Myocyte (in vitro differentiated cells): ENCODE results near the gene SORBS1. TPM values are rescaled to one million over a fixed set of nuclear protein-coding genes. Genes with fewer than 3 reads are reported as not detected.

Experiments
- DNase-seq: peaks from one replicate; pipeline ENCODE4 v3.0.0-alpha.2; 2012; ENCODE audit warnings: low read depth
- total RNA-seq: library from RNA; depleted of rRNA; stranded (reverse); fragments of >200 nt; gene quantifications from 2 replicates; pipeline ENCODE4 v1.2.3, GENCODE V29; 2014

Gene SORBS1
- total RNA-seq, 1 donor from 2014 or later, result 112 TPM

DNA sequence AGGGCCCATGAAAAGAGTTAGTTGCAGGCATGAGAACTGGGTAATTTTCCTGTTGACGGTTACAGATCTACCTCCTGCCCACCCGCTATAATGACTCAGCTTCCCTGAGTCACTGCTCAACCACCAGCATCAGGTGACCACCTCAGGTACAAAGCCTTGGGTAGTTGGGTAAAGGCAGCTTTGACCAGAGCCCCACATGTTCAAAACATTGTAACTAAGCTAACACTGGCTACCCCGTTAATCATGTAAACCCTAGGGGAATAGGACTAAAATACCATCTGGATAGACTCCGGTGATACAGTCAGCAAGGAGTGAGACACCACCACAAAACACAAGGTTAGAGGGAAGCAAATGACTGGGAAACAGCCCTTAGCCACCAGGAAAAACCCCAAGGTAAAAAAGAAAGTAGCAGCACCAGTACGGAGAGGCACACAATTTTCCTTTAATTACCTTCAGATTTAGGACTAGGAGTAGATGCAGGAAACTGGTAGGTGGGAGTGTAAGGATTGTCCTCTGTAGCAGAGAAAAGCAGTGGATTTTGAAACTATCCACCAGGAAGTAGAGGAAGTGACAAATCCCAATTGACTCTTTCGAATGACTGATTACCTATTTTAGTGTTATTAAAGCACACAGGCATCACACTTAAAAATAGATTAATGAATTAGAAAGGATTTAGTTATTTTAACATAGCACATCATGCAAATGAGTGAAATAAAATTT is 166.8 kb downstream of the SORBS1 start:
- DNase-seq, result no peak

DNA sequence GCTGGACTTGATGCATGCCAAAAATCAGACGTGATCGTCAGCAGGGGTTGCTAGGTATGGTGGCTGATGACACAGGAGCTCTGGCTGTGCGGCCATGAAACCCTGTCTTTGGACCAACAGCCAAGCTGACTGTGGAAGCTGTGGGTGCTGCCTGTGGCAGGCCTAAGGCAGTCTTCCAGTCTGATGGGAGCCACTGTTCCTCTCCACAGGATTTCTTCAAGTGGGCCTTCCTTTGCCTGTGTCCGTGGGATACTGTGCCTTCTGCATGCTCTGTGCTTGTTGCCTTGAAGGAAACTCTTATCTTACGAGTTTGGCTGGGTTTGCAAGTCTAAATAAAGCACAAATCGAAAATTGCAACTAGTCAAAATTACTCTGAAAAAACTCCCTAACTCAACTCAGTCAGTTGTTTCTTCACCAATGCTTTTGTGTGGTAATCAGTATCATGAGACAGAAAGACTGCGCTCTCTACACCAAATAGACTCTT is 168.4 kb downstream of the SORBS1 start:
- DNase-seq, result no peak

DNA sequence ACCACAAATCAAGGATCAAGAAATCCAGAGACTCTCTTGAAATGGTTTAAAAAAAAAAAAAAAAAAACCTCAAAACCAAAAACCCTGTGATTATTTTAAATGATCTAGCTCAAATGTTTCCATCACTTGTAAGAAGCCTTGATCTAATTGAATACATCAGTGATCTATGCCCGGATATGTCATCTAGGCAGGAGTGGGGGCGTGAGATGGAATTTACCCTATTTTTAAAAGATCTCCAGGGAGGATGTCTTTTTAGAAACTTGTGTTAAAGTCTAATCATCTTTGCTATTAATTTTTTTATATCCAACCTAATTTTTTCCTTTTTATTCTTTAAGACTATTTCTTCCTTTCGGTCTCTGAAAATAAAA is 169.0 kb downstream of the SORBS1 start:
- DNase-seq, result no peak

DNA sequence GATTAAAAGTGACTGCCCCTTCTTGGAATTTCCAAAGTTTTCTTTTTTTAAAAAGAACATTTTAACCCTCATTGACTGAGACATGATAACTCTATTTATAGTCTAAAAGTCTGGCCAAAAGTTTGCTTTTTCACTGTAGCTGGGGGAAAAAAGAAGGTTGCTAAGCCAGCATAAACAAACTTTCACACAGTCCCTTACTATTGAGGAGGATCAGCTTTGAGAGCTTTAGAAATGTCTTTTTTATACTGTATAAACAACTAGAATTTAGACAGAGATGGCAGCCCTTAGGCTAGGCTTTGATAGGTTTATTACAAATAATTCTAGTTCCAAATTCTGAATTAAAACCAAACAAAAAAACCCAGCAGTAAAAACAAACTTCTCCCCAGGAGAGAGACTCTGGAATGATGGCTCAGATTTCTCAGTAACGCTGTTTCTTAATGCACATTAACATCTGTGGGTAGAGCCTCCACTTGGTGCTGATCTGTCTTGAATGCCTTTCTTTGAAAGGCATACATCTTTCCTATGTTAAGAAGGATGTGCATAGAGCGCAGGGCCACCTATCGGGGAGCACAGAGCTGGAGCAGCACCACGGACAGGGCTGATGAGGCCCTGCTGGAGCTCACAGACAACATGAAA is 169.5 kb downstream of the SORBS1 start:
- DNase-seq, result peak; percentile 35

DNA sequence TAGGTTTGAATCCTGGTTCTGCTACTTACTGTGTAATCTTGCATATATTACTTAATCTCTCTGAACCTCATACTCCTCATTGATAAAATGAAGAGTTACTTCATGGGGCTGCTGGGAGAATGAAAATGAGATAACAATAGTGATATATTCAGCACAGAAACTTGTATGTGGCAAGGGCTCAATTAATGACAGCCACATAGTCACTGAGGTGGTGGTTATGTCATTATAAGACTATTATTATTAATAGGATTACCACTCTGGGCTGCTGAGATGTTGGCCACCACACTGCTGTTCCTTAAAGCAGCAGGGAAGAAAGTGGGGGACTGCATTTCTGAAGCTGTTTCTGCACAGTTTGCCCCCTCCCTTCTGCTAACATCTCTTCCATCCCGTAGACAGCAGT is 170.0 kb downstream of the SORBS1 start:
- no peak for DNase-seq

DNA sequence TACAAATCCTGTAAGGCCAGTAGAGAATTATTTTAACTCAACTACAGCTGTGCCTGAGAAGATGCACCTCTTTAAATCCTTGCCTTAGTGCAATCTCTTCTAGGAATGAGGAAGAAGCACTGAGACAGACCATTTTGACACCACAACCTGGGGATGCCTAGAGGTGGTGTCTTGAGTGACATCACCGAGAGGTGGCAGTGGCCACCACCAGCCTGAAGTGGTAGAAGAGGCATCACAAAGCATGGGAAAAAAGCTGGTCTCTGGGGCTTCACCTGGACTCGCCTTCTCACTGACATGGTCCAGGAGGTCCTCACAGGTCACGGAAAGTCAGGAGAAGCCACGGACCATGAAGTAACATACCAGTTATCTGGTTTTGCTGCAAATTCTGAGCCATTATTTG is 171.2 kb downstream of the SORBS1 start:
- DNase-seq, result no peak

DNA sequence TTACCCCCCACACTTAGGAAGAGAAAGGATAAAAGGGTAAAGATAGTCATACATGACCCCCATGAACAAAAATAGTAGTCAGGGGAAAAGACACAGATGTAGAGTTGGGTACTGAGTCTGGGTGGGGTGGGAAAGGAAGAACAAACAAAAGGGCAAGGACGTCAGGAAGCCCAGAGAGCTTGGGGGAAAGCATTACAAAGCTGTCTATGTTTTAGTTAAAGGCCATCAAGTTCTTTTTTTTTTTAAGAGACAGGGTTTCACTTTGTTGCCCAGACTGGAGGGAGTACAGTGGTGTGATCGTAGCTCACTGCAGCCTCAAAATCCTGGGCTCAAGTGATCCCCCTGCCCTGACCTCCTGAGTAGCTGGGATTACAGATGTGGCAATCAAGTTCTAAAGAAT is 172.0 kb downstream of the SORBS1 start:
- DNase-seq, result no peak

DNA sequence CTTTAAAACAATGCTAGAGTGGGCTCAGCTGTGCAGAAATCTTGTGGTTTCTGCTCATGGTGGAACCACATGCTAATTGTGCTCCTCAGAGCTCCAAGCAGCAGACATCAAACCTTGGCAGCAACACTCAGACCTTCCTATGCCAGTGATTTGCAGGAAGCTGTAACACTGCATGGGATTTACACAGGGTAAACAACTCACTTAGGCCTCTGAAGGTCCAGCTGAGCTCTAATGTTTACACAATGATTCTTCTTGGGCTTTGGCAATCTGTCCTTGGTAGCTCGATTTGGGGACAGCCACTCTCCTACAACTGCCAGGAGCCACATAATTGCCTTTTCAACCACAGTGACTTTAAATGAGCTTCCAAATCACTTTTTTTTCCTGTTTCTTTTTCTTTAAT is 172.6 kb downstream of the SORBS1 start:
- DNase-seq, result no peak

DNA sequence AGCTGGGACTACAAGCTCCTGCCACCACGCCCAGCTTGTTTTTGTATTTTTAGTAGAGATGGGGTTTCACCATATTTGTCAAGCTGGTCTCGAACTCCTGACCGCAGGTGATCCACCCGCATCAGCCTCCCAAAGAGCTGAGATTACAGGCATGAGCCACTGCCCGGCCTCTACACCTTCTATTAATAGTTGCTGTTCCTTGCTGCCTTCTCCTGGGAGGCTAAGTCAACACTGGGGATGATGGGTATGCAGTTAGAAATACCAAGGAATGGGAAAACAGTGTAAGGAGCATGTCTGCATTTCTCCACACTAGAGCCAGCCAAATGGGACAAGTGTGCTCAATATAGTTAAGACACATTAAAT is 173.1 kb downstream of the SORBS1 start:
- no peak for DNase-seq

DNA sequence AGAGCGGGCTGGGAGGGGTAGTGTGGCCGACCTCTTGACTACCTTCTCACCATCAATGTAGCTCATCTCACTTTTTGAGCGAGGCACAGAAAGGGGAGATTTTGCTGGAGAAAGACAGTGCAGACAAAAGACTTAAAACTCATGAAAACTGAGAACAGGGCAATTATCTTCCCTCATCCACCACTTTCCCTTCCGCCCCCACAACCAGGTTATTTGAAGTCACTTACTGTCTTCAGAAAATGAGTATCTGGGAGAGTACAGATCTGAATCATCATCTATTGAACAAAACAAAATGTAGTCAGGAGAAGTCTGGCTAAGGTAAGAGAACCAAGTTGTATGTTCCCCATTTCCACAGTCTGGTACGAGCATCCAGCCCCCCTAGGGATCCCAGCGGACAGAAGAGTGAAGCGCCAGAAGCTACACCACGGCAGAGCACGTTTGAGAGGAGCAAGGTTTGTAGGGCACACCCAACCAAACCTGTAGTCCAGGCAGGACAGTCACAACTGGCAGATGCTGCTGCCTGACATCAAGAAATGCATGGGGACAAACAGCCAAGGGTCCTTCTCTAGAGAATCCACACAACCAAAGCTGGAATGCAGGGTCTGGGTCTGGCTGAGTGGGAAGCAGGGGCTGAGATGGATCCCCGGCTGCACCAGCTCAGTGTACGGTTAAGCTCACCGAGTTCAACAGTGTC is 177.0 kb downstream of the SORBS1 start:
- no peak for DNase-seq

DNA sequence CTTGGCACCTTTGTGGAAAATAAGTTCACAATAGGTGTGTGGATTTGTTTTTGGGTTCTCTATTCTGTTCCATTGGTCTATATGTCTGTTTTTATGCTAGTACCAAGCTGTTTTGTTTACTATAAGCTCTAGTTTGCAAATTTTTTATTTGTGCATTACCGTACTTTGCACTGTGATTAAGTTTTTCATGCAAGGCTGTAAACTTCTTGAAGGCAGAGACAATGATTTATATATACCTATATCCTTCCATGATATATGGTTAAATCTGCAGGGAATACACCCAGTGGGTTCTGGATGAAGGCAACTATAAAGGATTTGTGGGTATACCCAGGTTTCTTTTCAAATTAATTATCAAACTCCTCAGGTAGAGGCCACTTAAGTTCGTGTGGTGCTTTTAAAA is 178.6 kb downstream of the SORBS1 start:
- no peak for DNase-seq

DNA sequence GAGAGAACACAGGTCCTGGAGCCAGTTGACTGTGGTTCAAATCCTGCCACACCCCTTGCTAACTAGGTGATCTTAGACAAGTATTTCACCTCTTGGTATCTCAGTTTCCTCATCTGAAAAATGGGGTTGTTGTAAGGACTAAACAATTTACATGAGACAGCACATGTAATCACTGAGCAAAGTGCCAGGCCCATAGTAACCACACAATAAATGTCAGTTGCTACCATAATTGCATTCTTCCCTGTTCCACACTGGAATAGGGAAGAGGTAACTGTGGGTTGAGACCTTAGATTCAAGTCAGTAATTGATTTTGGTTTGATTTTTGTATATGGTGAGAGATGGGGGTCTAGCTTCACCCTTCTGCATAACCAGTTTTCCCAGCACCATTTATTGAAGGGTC is 179.0 kb downstream of the SORBS1 start:
- DNase-seq, result no peak

DNA sequence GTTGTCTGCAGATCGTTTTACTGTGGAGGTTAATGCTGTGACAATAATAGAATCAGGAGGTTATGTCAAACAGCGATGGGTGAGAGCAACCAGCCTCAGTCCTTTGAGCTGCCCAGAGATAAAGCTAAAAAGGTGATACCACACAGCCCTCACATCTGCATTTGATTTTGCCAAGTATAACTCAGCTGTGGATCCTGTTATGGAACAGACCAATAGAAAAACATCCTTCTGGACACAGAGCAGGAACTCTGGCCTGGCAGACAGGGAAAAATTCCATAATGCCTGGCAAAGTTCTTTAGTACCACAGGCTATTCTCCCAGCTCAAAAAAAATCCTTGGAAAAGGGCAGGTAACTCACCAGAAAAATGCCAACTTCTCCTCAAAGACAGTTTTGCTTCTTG is 183.2 kb downstream of the SORBS1 start:
- DNase-seq, result no peak

DNA sequence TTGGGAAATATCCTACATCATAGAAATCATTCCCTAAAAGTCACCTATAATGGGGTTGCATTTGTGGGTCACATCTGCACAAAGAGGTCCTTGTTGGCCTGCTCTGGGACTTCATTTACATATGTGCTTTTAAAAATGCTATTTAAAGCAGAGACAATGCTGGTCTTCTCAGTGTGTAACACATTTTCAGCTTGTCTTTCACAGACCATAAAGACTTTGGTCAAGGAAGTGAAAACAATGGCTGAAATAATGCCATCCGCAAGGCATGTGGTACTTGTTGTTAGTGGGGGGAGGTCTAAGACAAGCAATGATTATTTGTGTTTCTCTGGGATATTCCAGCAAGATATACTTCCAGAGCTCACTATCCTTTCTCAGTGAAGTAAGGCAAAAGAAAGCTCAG is 185.8 kb downstream of the SORBS1 start:
- DNase-seq, result no peak

DNA sequence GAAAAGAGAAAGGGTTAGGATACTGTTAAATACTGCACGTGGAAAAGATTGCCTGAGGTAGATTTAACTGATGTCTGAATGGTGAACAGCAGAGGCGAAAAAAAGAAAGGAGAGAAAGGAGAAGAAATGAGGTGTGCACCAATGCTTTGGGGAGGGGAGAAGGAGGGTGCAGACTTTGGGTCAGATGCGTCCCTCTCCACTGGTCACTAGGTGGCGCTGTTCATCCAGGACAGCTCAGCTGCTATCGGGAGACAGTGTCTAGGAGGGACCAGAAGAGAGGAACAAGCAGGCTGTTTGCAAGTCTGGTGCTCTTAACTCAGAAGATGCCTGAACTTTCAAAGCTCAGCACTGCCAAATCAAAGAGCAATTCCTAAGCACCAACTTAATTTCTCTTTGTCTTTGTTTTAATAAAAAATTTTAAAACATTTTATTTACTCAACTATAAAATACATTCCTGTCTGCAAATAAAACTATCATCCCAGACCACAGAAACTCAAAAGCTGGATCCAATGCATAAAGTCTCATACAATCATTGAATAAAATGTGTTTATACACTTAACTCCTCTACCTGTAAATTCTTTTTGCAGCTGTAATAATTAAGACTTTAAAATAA is 186.5 kb downstream of the SORBS1 start:
- peak; percentile 62 for DNase-seq

DNA sequence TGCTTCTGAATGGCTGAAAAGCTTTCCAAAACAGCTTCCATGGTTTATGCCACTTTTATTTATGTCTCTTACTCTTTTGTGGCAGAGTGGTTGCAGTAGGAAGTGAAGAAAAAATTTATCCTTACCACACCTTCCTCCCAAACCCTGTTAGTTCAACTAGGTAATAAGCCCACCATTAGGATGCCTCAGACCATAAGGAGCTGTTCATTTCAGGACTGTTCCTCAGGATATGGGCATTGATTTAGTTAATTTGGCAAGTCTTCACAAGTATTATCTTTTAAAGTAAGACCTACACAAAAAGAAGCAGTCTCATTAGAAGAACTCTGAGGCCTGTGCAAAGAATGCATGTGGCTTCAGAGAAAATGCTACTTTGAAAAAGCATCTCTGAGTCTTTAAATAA is 187.5 kb downstream of the SORBS1 start:
- no peak for DNase-seq

DNA sequence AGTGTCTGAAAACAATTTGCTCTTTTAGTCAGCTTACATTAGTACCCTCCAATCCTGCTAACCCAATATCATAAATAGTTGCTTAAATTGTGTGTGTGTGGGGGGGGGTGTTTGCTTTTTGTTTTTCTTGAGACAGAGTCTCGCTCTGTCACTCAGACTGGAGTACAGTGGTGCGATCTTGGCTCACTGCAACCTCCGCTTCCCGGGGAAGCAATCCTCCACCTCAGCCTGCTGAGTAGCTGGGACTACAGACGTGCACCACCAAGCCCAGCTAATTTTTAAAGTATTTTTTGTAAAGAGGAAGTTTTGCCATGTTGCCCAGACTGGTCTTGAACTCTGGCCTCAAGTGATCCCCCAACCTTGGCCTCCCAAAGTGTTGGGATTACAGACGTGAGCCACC is 196.8 kb downstream of the SORBS1 start:
- no peak for DNase-seq

DNA sequence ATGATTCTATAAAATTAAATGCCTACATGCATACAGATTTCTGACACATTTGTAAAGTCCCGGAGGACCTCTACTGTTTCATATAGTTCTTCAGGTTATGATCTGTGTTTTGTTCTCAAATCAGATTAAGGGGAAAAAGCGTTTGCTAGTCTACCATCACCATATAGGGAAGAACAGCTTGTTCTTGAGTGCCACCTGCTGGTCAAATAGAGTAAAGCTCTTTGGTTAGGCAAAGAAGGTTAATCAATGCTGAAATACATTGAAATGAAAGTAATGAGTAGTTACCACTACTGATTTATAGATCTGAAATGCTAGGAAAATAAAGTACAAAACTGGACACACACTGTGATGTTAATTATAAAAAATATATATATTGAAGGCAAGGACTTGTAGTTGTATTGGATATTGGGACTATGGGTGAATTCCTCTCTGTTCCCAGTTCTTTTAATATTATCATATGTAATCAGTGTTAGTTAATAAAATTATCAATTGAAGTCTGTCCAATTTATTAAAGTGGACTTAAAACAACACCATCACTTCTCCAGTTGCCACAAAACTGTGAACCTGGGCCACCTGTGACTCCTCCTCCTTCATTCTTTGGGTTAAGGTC is 197.8 kb downstream of the SORBS1 start:
- DNase-seq, result peak; percentile 68

DNA sequence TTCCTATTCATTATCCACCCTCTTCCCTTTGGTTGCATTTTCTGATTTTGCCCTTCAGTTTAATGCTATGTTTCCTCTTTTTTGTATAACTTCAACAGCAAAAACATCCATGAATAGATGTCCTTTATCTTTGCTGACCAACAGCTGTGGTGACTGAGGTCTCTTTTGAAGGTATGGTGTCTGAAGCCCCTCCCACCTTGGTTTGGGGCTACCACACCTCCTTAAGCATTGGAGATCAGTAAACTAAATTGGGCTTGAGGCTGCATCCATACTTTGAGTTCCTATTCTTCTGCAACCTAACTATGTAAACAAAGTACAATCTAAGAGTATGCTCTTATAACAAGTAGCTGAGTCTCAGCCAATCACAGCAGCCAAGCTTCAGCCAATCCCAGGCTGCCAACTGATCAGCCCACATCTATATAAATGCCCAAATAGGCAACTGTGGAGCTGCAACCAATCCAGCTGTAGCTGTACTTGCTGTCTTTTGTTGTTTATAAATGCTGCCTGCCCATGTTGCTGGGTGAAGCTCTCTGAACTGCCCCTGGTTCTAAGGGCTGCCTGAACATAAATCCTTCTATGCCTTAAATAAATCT is 201.0 kb downstream of the SORBS1 start:
- DNase-seq, result no peak

DNA sequence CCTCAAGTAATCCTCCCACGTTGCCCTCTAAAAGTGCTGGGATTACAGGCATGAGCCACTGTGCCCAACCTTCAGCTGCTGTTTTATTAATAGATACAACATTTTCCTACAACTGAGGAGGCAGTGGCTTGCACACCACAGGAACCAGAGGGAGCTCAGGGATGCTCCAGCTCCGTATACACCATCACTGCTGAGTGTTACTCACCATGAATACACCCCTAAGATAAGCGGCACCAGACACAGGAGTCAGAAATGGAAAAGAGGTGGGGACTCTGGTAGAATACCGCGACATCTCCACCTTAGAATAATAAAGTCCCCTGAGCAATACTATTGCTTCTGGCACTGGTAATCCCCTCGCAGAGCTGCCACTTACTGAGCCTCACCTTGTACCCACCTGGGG is 201.7 kb downstream of the SORBS1 start:
- DNase-seq, result peak; percentile 60

DNA sequence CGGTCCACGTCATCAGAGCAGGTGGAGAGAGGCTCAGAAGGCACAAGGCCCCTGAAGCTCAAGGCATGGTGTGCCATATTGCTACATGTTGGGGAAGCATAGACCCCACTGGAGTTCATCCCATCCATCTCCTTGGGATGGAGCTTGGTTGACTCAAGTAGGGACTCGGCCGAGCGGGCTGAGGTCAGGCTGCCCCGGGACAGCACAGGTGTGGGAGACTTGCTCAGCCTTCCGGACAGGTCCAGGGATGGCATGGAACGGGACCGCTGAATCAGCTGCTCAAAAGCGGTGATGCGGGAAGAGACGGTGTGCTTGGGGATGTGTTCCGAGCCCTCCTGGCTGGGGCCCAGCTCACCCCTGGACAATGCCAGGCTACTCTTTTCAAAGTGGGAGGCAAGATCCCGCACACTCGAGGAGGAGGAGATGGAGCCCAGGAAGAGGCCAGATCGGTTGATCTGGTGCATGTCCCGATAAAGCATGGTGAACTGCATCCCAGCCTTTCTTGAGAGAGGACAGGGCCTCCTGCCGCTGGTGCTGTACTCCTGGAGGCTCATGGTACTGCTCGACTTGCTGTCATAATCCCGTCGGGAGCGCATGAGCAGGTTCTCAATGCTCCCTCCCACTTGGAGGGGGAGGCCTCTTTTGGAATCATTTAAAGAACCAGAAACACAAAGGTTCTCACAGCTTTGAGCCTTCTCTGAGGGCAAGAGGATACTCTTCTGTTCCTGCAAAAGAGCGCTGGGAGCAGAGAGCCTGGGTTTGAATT is 204.8 kb downstream of the SORBS1 start:
- DNase-seq, result no peak
